T47D (cell line): Measurements from ENCODE around the gene DMRTB1.

Experiments used
- DNase-seq, 2 experiments: peaks; one replicate each; pipeline versions ENCODE4 v3.0.0 to v3.0.0-alpha.2; 2011 to 2012; ENCODE audit warnings: low read depth in 1 of 2, low spot score in 1 of 2
- JUND ChIP-seq: IDR thresholded peaks from 2 replicates; pipeline ENCODE4 v1.6.1; 2012; ENCODE audit warnings: low read depth
- in situ Hi-C: cut with HindIII; loops from 2 replicates; pipeline ENCODE4 v1.10.0; 2016; ENCODE audit warnings: low sequenced_read_pairs, low pct_unique_long_range_greater_than_20kb

The DMRTB1 gene

DNA sequence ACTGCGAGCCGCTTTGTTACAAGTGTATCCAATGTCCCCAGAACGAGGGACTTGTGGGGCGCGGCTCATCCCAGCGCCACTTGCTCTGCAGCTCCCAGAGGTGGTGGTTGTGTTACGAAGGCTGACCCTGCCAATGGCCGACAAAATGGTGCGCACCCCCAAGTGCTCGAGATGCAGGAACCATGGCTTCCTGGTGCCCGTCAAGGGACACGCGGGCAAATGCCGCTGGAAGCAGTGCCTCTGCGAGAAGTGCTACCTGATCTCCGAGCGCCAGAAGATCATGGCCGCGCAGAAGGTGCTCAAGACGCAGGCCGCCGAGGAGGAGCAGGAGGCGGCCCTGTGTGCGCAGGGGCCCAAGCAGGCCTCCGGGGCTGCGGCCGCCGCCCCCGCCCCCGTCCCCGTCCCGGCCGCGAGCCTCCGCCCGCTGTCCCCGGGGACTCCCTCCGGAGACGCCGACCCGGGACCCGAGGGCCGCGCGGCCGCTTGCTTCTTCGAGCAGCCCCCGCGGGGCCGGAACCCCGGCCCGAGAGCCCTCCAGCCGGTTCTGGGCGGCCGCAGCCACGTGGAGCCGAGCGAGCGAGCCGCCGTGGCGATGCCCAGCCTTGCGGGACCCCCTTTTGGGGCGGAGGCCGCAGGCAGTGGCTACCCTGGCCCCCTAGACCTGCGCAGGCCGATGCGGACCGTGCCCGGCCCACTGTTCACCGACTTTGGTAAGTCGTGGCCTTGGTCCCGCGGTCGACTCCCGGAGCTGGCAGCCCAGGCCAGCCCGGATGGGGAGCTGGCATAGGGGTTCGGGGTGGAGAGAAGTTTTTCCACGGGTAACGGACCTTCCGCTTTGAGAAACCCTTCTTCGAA, at the start of gene DMRTB1:
TSS of gene DMRTB1 (plus strand) at position 79 of the 855 bp plus-strand sequence. CDS start at position 134, 55 bp downstream.
- in situ Hi-C loops = no loop called here
- DNase-seq = no peak
- no peak for TF ChIP-seq JUND

GRCh38 chr1:53409695-53410094, 49.5 kb upstream of the DMRTB1 start:
- no peak for DNase-seq
- in situ Hi-C loops = no loop called here
- TF ChIP-seq JUND = no peak

DNA sequence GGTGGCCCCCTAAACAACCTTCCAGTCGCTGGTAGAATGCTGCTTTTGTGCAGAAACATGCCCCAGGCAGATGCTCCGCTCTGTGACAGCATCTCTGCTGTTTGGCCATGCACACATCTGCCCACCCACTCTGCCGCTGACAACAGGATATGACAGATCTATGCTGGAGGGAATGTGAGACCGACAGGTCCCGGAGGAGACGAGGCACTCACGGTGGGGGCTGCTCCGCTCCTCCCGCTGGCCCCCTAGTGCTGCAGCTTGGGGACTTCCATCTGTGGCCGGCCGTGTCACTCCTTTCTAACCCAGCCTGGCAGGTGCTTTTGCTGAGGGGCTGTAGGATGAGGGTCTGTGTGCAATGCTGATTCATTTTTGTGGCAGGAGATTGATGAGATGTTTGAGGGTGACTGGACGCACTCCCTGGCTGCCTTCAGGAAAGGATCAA, 49.1 kb upstream of the DMRTB1 start:
- no peak for TF ChIP-seq JUND
- no peak for DNase-seq
- in situ Hi-C loops = no loop called here

GRCh38 chr1:53410701-53411100, 48.5 kb upstream of the DMRTB1 start:
- DNase-seq = no peak
- TF ChIP-seq JUND = no peak
- in situ Hi-C loops = no loop called here

DNA sequence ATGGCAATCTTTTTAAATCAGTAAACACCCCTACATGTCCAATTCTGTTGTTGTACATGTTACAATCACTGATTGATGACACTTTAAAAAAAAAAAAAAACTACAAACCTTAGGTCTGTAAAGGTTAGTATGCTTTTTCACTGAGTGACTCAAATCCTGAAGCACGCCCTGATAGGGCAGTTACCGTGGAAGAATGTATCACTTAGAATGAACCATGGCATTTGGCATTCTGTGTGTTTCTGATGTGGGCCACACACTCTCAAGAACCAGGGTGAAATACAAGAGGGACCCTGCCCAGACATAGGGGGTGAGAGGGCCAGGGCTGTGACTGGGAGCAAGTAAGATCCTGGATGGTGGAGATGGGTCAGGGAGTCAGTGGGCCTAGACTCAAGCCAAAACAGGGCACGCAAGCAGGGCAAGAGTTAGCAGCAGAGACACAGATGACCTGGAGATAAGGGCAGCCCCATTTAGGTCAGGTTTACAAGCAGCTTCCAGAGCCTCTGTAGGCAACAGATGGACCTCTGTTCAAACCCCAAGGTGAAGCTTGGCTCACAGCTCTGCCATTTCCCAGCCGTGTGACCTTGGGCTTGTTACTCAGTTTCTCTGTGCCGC, 47.6 kb upstream of the DMRTB1 start:
- TF ChIP-seq JUND = no peak
- no peak for DNase-seq
- in situ Hi-C loops = no loop called here

- TF ChIP-seq JUND = no peak
- in situ Hi-C loops = no loop called here
- DNase-seq = no peak
These were observed 46.7 kb upstream of the DMRTB1 start for GRCh38 chr1:53412285-53413174.

DNA sequence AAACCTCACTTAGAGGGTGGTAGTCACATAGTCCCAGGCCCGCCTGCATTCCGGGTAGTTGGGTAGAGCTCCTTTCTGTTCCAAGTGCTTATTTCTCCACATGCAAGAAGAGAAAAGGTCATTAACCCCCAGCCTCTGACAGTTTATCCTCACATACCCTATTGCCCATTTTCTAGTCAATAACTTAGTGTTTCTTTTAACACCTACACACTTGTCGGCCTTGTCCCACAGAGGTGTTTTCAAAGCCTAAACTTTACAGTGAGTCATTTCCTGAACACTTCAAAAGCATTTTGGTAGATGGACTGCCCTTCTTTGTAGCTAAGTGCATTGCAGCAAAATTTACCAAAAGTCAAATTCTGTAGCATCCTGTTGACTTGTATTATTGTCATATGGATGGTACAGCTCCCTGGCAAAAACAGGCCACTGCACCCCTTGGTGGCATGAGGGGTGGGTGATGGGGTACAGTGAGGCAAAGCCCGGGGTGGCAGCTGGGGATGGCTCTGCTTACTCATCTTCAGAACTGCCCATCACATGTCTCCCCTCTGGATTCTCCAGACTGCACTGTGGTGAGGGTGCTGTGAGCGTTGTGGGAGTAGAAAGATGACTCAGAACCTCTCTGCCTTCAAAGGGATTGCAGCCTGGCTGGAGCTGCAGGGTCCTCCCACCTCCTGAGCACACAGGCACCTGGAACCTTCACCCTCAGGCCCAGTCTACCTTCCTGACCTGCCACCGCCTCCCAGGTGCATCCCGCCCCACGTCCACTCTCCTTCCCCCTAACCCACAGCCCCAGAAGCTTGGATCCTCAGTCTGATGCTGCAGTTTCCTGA, 45.8 kb upstream of the DMRTB1 start:
- DNase-seq = no peak
- in situ Hi-C loops = no loop called here
- no peak for TF ChIP-seq JUND

DNA sequence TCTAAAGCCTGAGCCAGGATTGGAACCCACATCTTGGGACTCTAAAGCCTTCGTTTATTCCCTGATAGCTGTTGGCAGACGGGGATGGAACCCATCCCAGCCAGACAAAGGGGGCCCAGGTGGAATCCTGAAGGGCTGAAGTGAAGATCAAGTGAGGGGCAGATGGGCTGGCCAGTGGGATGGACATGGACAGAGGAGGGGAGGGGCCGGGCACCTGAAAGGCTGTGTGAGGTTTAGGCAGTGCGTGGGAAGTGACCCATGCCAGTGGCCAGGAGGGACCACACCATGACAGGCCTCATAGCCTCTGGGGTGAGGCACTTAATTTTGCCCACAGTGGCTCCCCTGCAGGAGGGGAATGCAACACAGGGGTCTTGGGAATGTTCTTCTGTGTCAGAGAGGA, 44.6 kb upstream of the DMRTB1 start:
- in situ Hi-C loops = no loop called here
- TF ChIP-seq JUND = no peak
- DNase-seq = no peak

DNA sequence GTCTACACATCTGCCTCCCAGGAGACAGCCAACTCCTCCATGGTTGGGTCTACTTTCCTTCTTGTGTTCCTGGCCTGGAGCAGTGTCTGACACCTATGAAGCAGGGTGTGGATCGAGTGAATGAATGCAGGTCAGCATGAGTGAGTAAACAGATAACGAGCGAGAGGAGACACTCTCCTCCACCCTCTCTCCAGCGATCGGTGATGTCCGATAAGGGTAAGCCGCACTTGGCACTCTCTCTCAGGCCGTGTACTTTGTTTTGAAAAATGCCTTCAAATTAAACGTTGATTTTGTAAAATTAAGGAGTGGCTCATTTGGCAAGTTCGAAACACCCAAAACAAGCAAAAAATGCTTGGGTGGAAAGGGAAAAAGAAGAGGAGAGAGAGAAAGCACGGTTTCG, 43.8 kb upstream of the DMRTB1 start:
- TF ChIP-seq JUND = no peak
- no peak for DNase-seq
- in situ Hi-C loops = no loop called here

DNA sequence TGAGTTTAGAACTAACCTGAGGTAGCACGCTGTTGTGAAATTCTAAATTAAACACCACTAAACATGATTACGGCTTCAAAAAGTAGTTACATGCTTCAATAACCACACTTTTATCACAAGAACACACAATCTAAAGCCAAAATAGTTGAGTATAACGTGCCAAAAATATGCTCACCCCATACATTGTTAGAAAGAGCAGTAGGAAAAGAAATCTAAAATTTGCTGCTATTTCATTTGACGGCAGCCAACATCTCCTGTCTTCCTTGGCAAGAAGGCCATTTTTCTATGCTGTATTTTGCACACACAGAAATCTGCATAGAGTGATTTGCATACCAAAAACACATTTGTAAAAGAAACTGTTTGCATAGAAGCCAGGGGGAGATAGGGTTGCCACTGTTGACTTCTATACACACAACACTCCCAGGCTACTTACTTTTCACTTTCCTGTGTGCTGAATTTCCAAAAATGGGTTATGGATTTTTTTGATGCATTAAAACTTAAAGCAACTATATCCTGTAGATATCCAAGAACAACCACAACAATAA, 42.9 kb upstream of the DMRTB1 start:
- DNase-seq = no peak
- no peak for TF ChIP-seq JUND
- in situ Hi-C loops = no loop called here

DNA sequence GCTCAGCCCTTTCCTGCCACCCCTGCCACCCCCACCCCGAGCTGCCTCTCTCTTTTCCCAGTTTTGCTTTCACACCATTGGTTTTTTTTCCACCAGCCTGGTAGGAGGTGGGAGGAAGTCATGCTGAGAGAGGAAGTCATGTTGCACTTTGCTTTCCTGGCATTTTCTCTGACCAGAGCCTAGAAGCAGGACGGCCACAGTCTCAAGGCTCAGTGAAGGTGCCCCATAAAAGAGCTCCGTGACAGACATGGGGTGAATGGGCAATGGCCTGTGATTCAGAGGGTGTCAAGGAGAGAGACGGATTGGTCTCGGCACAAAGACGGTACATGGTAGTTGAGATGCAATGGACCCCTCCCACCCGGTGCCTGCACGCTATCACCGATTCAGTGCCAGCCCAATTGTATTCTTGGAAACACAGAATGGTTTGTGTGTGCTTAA, 42.1 kb upstream of the DMRTB1 start:
- no peak for DNase-seq
- TF ChIP-seq JUND = no peak
- in situ Hi-C loops = no loop called here
